ENCODE results near the gene TMIE. TPM values are rescaled to one million over a fixed set of nuclear protein-coding genes. Genes with fewer than 3 reads are reported as not detected.

The TMIE gene
- total and polyA plus RNA-seq, 2 of the 8 experiments (the other 6 are each of a cell fraction or from before 2014, with no cell fraction given) = 0.45 to 0.67 TPM

- WGBS, 2 experiments (ENCODE audit: extremely low coverage in 1 of 2, insufficient coverage in 1 of 2, insufficient read length in 1 of 2, insufficient replicate concordance in 2 of 2, low coverage in 1 of 2, low lambda C conversion rate in 2 of 2, missing lambda C conversion rate in 1 of 2) = 78% methylated on average over 8 of the region's 8 CpGs; no CpG with 5 or more reads in 1 of the 2 experiments
- no peak for FAIRE-seq
- ChIA-PET POLR2A (ENCODE audit: partially characterized antibody) (no interaction called here), CTCF (ENCODE audit: partially characterized antibody) (interaction anchor here (1.3 kb wide), 1 partner anchor 12 kb away, joined by 4 read pairs; no protein-coding TSS in a partner anchor)
- Histone ChIP-seq H3K4me1 (replicated peaks in 1 of 4; ENCODE audit: control insufficient read depth in 3 of 4, insufficient read depth in 4 of 4, low read length in 3 of 4) (peaks cover 0 to 5% (median 2%) of the 10 kb centered on the region in 4 experiments; a peak in 5 of 7 replicates), H2AFZ (ENCODE audit: low read length) (no peak overlapping the region), H2AK5ac (ENCODE audit: low read depth, low read length) (no peak overlapping the region), H4K91ac (replicated peaks; ENCODE audit: insufficient read length, low read length) (no peak overlapping the region), H3K14ac (ENCODE audit: insufficient read length) (no peak overlapping the region), H3K79me2 (ENCODE audit: control insufficient read depth in 1 of 2, insufficient read depth in 2 of 2, low read length in 2 of 2) (no peaks in the 10 kb centered on the region), H2BK12ac (ENCODE audit: low read depth, low read length) (no peak overlapping the region), H3K27ac (ENCODE audit: low read depth, low read length) (no peak overlapping the region), H2BK20ac (ENCODE audit: low read length) (no peak overlapping the region), H3K27me3 (replicated peaks in 1 of 4; ENCODE audit: control insufficient read depth in 3 of 4, extremely low read depth in 1 of 4, insufficient read depth in 3 of 4, low read length in 3 of 4) (no peaks in the 10 kb centered on the region; a peak in 1 of 7 replicates), H3K4me3 (ENCODE audit: extremely low read depth in 1 of 4, insufficient read depth in 2 of 4, low read depth in 3 of 4, low read length in 4 of 4) (no peak overlapping the region), H3K23me2 (ENCODE audit: low read depth, low read length) (no peaks in the 10 kb centered on the region), H3K36me3 (ENCODE audit: control insufficient read depth in 2 of 4, insufficient read depth in 4 of 4, low read length in 3 of 4) (no peaks in the 10 kb centered on the region), H3K23ac (ENCODE audit: insufficient read length) (no peak overlapping the region), H3K4me2 (ENCODE audit: insufficient read depth in 1 of 2, low read depth in 2 of 2, low read length in 2 of 2) (no peak overlapping the region), H2BK120ac (replicated peaks; ENCODE audit: low read depth, low read length) (no peak overlapping the region), H4K8ac (ENCODE audit: extremely low read depth, insufficient read depth, low read length) (no peak overlapping the region), H4K20me1 (replicated peaks in 1 of 2; ENCODE audit: control insufficient read depth in 1 of 2, insufficient read depth in 2 of 2, low read length in 2 of 2) (no peaks in the 10 kb centered on the region), H3K56ac (replicated peaks; ENCODE audit: insufficient read length, low read depth, low read length) (no peak overlapping the region), H3K4ac (replicated peaks; ENCODE audit: insufficient read length, low read depth, low read length) (no peak overlapping the region), H2BK15ac (ENCODE audit: low read length) (no peak overlapping the region), H3K79me1 (ENCODE audit: low read depth, low read length) (no peaks in the 10 kb centered on the region), H4K5ac (ENCODE audit: insufficient read length, low read depth, low read length) (no peak overlapping the region), H3K9ac (replicated peaks in 1 of 4; ENCODE audit: extremely low read depth in 1 of 4, low read depth in 3 of 4, low read length in 3 of 4) (no peak overlapping the region), H3K18ac (ENCODE audit: extremely low read depth, low read length) (no peak overlapping the region), H3K9me3 (ENCODE audit: insufficient read depth in 2 of 2, low read depth in 1 of 2, low read length in 1 of 2) (no peaks in the 10 kb centered on the region), H2BK5ac (ENCODE audit: low read depth, low read length) (no peak overlapping the region)
- DNase-seq (ENCODE audit: low read depth in 1 of 2, low spot score in 2 of 2) = no peak
- TF ChIP-seq BCL11A (IDR thresholded peaks at IDR 0.05; ENCODE audit: low read depth in 2 of 2, low read length in 2 of 2) = no peak
- TF ChIP-seq CBX8 (IDR thresholded peaks at IDR 0.05; ENCODE audit: borderline replicate concordance, low read depth, low read length) = no peak
- no peak for TF ChIP-seq SP4 (IDR thresholded peaks at IDR 0.05; ENCODE audit: low read length)
- TF ChIP-seq TAF1 (IDR thresholded peaks at IDR 0.05; ENCODE audit: low read depth, low read length) = no peak
Observed at GRCh38 chr3:46668116-46668515, 33.1 kb upstream of the TMIE start.
